Astrocyte (in vitro differentiated cells and primary cell): ENCODE results near the gene LRP10. TPM values are rescaled to one million over a fixed set of nuclear protein-coding genes. Genes with fewer than 3 reads are reported as not detected.

ENCODE experiments used
- DNase-seq: peaks from one replicate; pipeline ENCODE4 v3.0.0-alpha.2; 2010; ENCODE audit warnings: low read depth
- FAIRE-seq: peaks from 2 replicates; lab custom pipeline; 2011; peaks lifted over from hg19 to GRCh38; lab: Jason Lieb, UNC
- H2AFZ ChIP-seq: 2 replicates; pipeline ENCODE4 v1.6.0; 2012; ENCODE audit warnings: low read depth, low read length, inconsistent platforms
- H3K27ac ChIP-seq: 2 replicates; pipeline ENCODE4 v1.5.1; 2011; ENCODE audit warnings: low read depth, low read length, inconsistent platforms
- H3K27me3 ChIP-seq: 2 replicates; pipeline ENCODE4 v1.6.0; 2011; ENCODE audit warnings: low read length, inconsistent platforms; ENCODE audit not compliant: insufficient read depth
- H3K36me3 ChIP-seq: 2 replicates; pipeline ENCODE4 v1.5.1; 2011; ENCODE audit warnings: low read length, inconsistent platforms; ENCODE audit not compliant: insufficient read depth
- H3K4me1 ChIP-seq: 2 replicates; pipeline ENCODE4 v1.5.1; 2011; ENCODE audit warnings: low read length, inconsistent platforms; ENCODE audit not compliant: insufficient read depth
- H3K4me2 ChIP-seq: 2 replicates; pipeline ENCODE4 v1.6.0; 2012; ENCODE audit warnings: low read length, inconsistent platforms
- H3K4me3 ChIP-seq: 2 replicates; pipeline ENCODE4 v1.5.1; 2011; ENCODE audit warnings: low read depth, mild to moderate bottlenecking, low read length, inconsistent platforms; ENCODE audit not compliant: insufficient read depth
- H3K79me2 ChIP-seq: 2 replicates; pipeline ENCODE4 v1.6.0; 2012; ENCODE audit warnings: mild to moderate bottlenecking, low read length, inconsistent platforms; ENCODE audit not compliant: insufficient read depth
- H3K9ac ChIP-seq: 2 replicates; pipeline ENCODE4 v1.6.0; 2012; ENCODE audit warnings: mild to moderate bottlenecking, low read length, inconsistent platforms
- H3K9me3 ChIP-seq: 2 replicates; pipeline ENCODE4 v1.5.1; 2012; ENCODE audit warnings: low read depth, mild to moderate bottlenecking, low read length, inconsistent platforms; ENCODE audit not compliant: insufficient read depth
- H4K20me1 ChIP-seq: 2 replicates; pipeline ENCODE4 v1.6.0; 2012; ENCODE audit warnings: low read length, inconsistent platforms; ENCODE audit not compliant: insufficient read depth
- H3K27ac Mint-ChIP-seq: one replicate; pipeline ENCODE4 v1.8.0; 2021; ENCODE audit warnings: mild to moderate bottlenecking, mixed read lengths; ENCODE audit not compliant: unreplicated experiment
- H3K27me3 Mint-ChIP-seq: one replicate; pipeline ENCODE4 v1.8.0; 2021; ENCODE audit warnings: low read depth, mixed read lengths; ENCODE audit not compliant: unreplicated experiment
- H3K36me3 Mint-ChIP-seq: one replicate; pipeline ENCODE4 v1.8.0; 2021; ENCODE audit warnings: low read depth, mixed read lengths; ENCODE audit not compliant: unreplicated experiment
- H3K4me1 Mint-ChIP-seq: one replicate; pipeline ENCODE4 v1.8.0; 2021; ENCODE audit warnings: low read depth, mixed read lengths; ENCODE audit not compliant: unreplicated experiment
- H3K4me3 Mint-ChIP-seq: one replicate; pipeline ENCODE4 v1.8.0; 2021; ENCODE audit warnings: mild to moderate bottlenecking, moderate library complexity, mixed read lengths; ENCODE audit not compliant: unreplicated experiment
- H3K9me3 Mint-ChIP-seq: one replicate; pipeline ENCODE4 v1.8.0; 2021; ENCODE audit warnings: mild to moderate bottlenecking, mixed read lengths; ENCODE audit not compliant: unreplicated experiment
- EZH2 ChIP-seq: IDR thresholded peaks from 2 replicates; pipeline ENCODE4 v1.6.1; 2012; ENCODE audit warnings: mild to moderate bottlenecking, low read length, inconsistent platforms; ENCODE audit not compliant: insufficient read depth
- total RNA-seq: library from RNA; stranded (reverse); gene quantifications from 2 replicates; pipeline ENCODE4 v1.2.1, GENCODE V29; 2021
- TF ChIP-seq, protein P1 (sequence below): IDR thresholded peaks from 2 replicates; pipeline ENCODE4 v1.5.1; 2011; ENCODE audit warnings: low read depth, mild to moderate bottlenecking, inconsistent platforms, low read length, moderate library complexity; ENCODE audit not compliant: insufficient read depth

LRP10 gene
- total RNA-seq, 1 donor from 2014 or later: 142 TPM

DNA sequence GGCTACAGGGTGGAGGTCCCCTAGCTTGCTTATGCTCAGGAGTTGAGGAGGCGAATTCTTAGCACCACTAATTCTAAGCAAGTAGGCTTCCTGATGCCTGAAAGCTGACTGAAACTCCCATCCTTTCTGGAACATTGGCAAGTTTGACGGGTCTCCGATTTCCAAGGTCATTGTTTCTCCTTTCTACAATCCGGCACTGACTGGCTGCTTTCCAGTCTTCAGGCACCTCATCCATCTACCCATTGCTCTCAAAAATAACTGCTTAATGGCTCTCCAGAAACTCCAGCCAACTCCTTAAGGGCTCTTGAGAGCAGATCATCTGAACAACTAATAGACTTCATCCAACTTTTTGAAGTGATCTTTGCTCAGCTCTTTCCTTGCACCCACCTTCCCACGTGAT lies 24.8 kb downstream of the LRP10 start:
- H3K79me2 ChIP-seq: no peaks in the 10 kb centered on the region
- peaks cover 31% of the 10 kb centered on the region for H3K4me1 Mint-ChIP-seq
- TF ChIP-seq, protein P1, sequence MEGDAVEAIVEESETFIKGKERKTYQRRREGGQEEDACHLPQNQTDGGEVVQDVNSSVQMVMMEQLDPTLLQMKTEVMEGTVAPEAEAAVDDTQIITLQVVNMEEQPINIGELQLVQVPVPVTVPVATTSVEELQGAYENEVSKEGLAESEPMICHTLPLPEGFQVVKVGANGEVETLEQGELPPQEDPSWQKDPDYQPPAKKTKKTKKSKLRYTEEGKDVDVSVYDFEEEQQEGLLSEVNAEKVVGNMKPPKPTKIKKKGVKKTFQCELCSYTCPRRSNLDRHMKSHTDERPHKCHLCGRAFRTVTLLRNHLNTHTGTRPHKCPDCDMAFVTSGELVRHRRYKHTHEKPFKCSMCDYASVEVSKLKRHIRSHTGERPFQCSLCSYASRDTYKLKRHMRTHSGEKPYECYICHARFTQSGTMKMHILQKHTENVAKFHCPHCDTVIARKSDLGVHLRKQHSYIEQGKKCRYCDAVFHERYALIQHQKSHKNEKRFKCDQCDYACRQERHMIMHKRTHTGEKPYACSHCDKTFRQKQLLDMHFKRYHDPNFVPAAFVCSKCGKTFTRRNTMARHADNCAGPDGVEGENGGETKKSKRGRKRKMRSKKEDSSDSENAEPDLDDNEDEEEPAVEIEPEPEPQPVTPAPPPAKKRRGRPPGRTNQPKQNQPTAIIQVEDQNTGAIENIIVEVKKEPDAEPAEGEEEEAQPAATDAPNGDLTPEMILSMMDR: no peak
- no peak for TF ChIP-seq EZH2
- DNase-seq (no peak), FAIRE-seq (no peak)
- no peaks in the 10 kb centered on the region for H3K9me3 ChIP-seq
- no peaks in the 10 kb centered on the region for H4K20me1 ChIP-seq
- no peak overlapping the region for H3K27ac Mint-ChIP-seq
- H3K27me3 Mint-ChIP-seq: peaks cover 3% of the 10 kb centered on the region
- H3K4me1 ChIP-seq: peaks cover 15% of the 10 kb centered on the region
- H3K36me3 Mint-ChIP-seq: peaks cover 2% of the 10 kb centered on the region
- H3K36me3 ChIP-seq: peaks cover 7% of the 10 kb centered on the region
- H3K9me3 Mint-ChIP-seq: no peaks in the 10 kb centered on the region
- no peak overlapping the region for H2AFZ ChIP-seq
- no peaks in the 10 kb centered on the region for H3K27me3 ChIP-seq
- H3K4me3 Mint-ChIP-seq: no peak overlapping the region
- H3K27ac ChIP-seq: no peak overlapping the region
- H3K9ac ChIP-seq: no peak overlapping the region
- no peak overlapping the region for H3K4me2 ChIP-seq
- H3K4me3 ChIP-seq: no peak overlapping the region

DNA sequence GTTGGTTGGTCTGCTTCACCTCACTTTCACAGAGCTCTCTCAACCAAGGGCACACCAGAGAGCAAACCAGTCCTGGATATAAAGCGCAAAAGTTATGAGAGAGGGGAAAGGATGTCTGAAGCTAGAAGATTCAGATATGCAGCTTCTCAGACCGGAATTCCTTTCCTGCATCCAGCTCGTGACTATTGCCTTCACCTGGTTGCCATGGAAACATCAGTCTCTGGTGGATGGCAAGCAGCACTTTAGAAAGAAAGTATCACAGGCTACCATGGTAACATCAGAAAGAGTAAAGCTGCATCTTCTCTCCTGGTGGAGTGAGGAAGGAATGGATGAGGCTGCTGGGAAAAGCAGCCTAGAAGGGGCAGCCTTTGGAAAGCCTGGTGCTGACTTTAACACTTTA lies 25.2 kb downstream of the LRP10 start:
- Mint-ChIP-seq H3K36me3 (peaks cover 6% of the 10 kb centered on the region), H3K9me3 (no peaks in the 10 kb centered on the region), H3K27me3 (peaks cover 3% of the 10 kb centered on the region), H3K4me1 (peaks cover 31% of the 10 kb centered on the region), H3K4me3 (no peak overlapping the region), H3K27ac (no peak overlapping the region)
- no peak overlapping the region for H3K9ac ChIP-seq
- H3K27me3 ChIP-seq: no peaks in the 10 kb centered on the region
- TF ChIP-seq, protein P1: no peak
- TF ChIP-seq EZH2: no peak
- no peaks in the 10 kb centered on the region for H4K20me1 ChIP-seq
- DNase-seq (no peak), FAIRE-seq (no peak)
- no peak overlapping the region for H2AFZ ChIP-seq
- H3K4me3 ChIP-seq: no peak overlapping the region
- H3K79me2 ChIP-seq: no peaks in the 10 kb centered on the region
- no peaks in the 10 kb centered on the region for H3K9me3 ChIP-seq
- H3K4me1 ChIP-seq: peaks cover 15% of the 10 kb centered on the region
- peaks cover 11% of the 10 kb centered on the region for H3K36me3 ChIP-seq
- no peak overlapping the region for H3K4me2 ChIP-seq
- no peak overlapping the region for H3K27ac ChIP-seq

DNA sequence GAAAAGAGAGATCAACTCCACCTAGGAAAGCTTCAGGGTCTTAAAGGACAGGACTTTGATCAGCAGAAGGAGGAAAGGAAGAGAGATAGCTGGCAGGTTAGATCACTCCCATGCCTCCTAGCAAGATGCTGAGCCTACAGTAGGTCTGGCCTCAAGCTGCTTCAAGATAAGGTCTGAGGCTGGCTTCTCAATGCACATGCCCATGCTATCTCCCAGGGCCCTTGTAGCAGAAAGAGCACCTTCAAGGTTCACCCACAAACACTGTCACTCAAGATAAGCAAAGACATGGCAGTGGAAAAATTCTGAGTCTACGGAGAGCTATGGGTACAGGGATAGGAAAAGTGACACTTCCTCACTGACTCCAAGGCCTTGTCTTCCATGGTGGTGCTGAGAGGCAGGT lies 25.8 kb downstream of the LRP10 start:
- no peaks in the 10 kb centered on the region for H4K20me1 ChIP-seq
- no peak for TF ChIP-seq EZH2
- peak overlapping the region; percentile 97 for H3K27ac Mint-ChIP-seq
- H3K36me3 ChIP-seq: peaks cover 11% of the 10 kb centered on the region
- no peaks in the 10 kb centered on the region for H3K79me2 ChIP-seq
- H3K4me3 ChIP-seq: no peak overlapping the region
- peaks cover 31% of the 10 kb centered on the region for H3K4me1 Mint-ChIP-seq
- H3K9me3 ChIP-seq: no peaks in the 10 kb centered on the region
- FAIRE-seq (no peak), DNase-seq (no peak)
- H3K27me3 Mint-ChIP-seq: peaks cover under 1% of the 10 kb centered on the region
- H3K27ac ChIP-seq: no peak overlapping the region
- H3K36me3 Mint-ChIP-seq: peaks cover 8% of the 10 kb centered on the region
- H2AFZ ChIP-seq: no peak overlapping the region
- H3K4me1 ChIP-seq: peaks cover 15% of the 10 kb centered on the region
- peak overlapping the region; percentile 27 for H3K4me3 Mint-ChIP-seq
- no peak overlapping the region for H3K9ac ChIP-seq
- no peak overlapping the region for H3K4me2 ChIP-seq
- H3K27me3 ChIP-seq: no peaks in the 10 kb centered on the region
- no peaks in the 10 kb centered on the region for H3K9me3 Mint-ChIP-seq
